GM12878 (cell line): ENCODE measurements around the gene ISG20L2.

Experiments used
- CEBPB ChIP-seq, 2 experiments: fragments of 150-350 bp in 1 of 2; IDR thresholded peaks; 2 replicates each; pipeline ENCODE4 v1.6.1; 2012 to 2014; ENCODE audit warnings: low read depth in 2 of 2, low read length in 2 of 2, borderline replicate concordance in 1 of 2, inconsistent platforms in 1 of 2
- CHD2 ChIP-seq: IDR thresholded peaks from 2 replicates; pipeline ENCODE4 v1.6.1; 2011; ENCODE audit warnings: low read depth, low read length, improper control_type of control experiment, borderline replicate concordance
- E2F8 ChIP-seq: fragments of 450-650 bp; IDR thresholded peaks from 2 replicates; pipeline ENCODE4 v1.6.1; 2018; ENCODE audit warnings: mild to moderate bottlenecking, low read depth, moderate library complexity; ENCODE audit not compliant: partially characterized antibody
- GABPA ChIP-seq: IDR thresholded peaks from 2 replicates; pipeline ENCODE4 v1.6.1; 2014; ENCODE audit warnings: antibody characterized with exemption, low read depth, mild to moderate bottlenecking, inconsistent platforms
- POLR2A ChIP-seq: IDR thresholded peaks from 2 replicates; pipeline ENCODE4 v1.6.1; 2011; ENCODE audit warnings: low read depth, mild to moderate bottlenecking, low read length
- POLR2AphosphoS5 ChIP-seq: IDR thresholded peaks from 2 replicates; pipeline ENCODE4 v1.6.1; 2011; ENCODE audit warnings: mild to moderate bottlenecking, low read length, inconsistent platforms
- ZBTB33 ChIP-seq: fragments of 450-650 bp; IDR thresholded peaks from 2 replicates; pipeline ENCODE4 v1.6.1; 2017; ENCODE audit warnings: mild to moderate bottlenecking
- ZNF274 ChIP-seq: IDR thresholded peaks from one replicate; pipeline ENCODE4 v1.8.0; 2011; ENCODE audit not compliant: insufficient read length, insufficient read depth
- ZSCAN29 ChIP-seq: fragments of 450-650 bp; IDR thresholded peaks from 2 replicates; pipeline ENCODE4 v1.6.1; 2017; ENCODE audit warnings: mild to moderate bottlenecking, moderate library complexity
- TF ChIP-seq, protein P1 (sequence below), 3 experiments: IDR thresholded peaks in 2 of 3; conservative IDR thresholded peaks in 1 of 3; 2 replicates each; pipeline ENCODE4 v1.5.1; 2011; ENCODE audit warnings: low read depth in 3 of 3, low read length in 3 of 3, mild to moderate bottlenecking in 3 of 3, control low read depth in 2 of 3, moderate library complexity in 2 of 3, inconsistent platforms in 1 of 3, mixed read lengths in 1 of 3; ENCODE audit not compliant: control insufficient read depth in 2 of 3, insufficient read depth in 1 of 3; ENCODE audit errors: extremely low read depth in 1 of 3

- TF ChIP-seq, protein P1, sequence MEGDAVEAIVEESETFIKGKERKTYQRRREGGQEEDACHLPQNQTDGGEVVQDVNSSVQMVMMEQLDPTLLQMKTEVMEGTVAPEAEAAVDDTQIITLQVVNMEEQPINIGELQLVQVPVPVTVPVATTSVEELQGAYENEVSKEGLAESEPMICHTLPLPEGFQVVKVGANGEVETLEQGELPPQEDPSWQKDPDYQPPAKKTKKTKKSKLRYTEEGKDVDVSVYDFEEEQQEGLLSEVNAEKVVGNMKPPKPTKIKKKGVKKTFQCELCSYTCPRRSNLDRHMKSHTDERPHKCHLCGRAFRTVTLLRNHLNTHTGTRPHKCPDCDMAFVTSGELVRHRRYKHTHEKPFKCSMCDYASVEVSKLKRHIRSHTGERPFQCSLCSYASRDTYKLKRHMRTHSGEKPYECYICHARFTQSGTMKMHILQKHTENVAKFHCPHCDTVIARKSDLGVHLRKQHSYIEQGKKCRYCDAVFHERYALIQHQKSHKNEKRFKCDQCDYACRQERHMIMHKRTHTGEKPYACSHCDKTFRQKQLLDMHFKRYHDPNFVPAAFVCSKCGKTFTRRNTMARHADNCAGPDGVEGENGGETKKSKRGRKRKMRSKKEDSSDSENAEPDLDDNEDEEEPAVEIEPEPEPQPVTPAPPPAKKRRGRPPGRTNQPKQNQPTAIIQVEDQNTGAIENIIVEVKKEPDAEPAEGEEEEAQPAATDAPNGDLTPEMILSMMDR (IDR thresholded peaks at IDR 0.05 in 2 of 3, conservative IDR thresholded peaks at IDR 0.05 in 1 of 3; ENCODE audit: control insufficient read depth in 2 of 3, extremely low read depth in 1 of 3, insufficient read depth in 1 of 3, low read depth in 3 of 3, low read length in 3 of 3): peak; percentile 92 to 97 (median 97)
- no peak for TF ChIP-seq E2F8
- no peak for TF ChIP-seq CHD2
- TF ChIP-seq ZNF274: no peak
- TF ChIP-seq POLR2AphosphoS5: no peak
- TF ChIP-seq ZSCAN29: no peak
- no peak for TF ChIP-seq CEBPB (IDR thresholded peaks at IDR 0.05; ENCODE audit: borderline replicate concordance in 1 of 2, low read depth in 2 of 2, low read length in 2 of 2)
- no peak for TF ChIP-seq GABPA
- TF ChIP-seq POLR2A: no peak
- no peak for TF ChIP-seq ZBTB33
These were observed 39.3 kb downstream of the ISG20L2 start for GRCh38 chr1:156689035-156689952.
